PC-9 (cell line): ENCODE measurements around the gene SH3PXD2A. TPM values are rescaled to one million over a fixed set of nuclear protein-coding genes. Genes with fewer than 3 reads are reported as not detected.

ENCODE experiments used
- BruUV-seq: library from RNA; stranded (reverse); fragments of 400-500 nt; replicated peaks from 2 replicates; lab custom pipeline; 2021; lab: Mats Ljungman, UMichigan
- CTCF ChIA-PET: fragments of 300-600 bp; sonication (Branson Sonifier 250); formaldehyde crosslinking; loops from one replicate; lab custom pipeline; 2022; ENCODE audit warnings: antibody characterized with exemption; lab: Charles Lee
- POLR2A ChIA-PET: fragments of 300-600 bp; sonication (Branson Sonifier 250); formaldehyde crosslinking; loops from one replicate; lab custom pipeline; 2022; ENCODE audit warnings: antibody characterized with exemption; ENCODE audit not compliant: unreplicated experiment; lab: Charles Lee
- DNase-seq, 2 experiments: peaks; one replicate each; pipeline versions ENCODE4 v3.0.0 to v3.0.0-alpha.2; 2015 to 2022; ENCODE audit warnings: mixed read lengths in 1 of 2
- H2AFZ ChIP-seq: fragments of 200-600 bp; sonication (generic); 2 replicates; pipeline ENCODE4 v1.8.1; 2017; ENCODE audit warnings: antibody characterized with exemption
- H3F3A ChIP-seq: fragments of 200-600 bp; sonication (generic); 2 replicates; pipeline ENCODE4 v1.8.1; 2017; ENCODE audit warnings: antibody characterized with exemption, mild to moderate bottlenecking, low read depth; ENCODE audit not compliant: insufficient read depth
- H3K27ac ChIP-seq: fragments of 200-600 bp; sonication (generic); 2 replicates; pipeline ENCODE4 v1.6.1; 2016; ENCODE audit warnings: mixed run types
- H3K27me3 ChIP-seq: fragments of 200-600 bp; sonication (generic); 2 replicates; pipeline ENCODE4 v1.6.1; 2016; ENCODE audit warnings: low read depth, mixed run types; ENCODE audit not compliant: insufficient read depth
- H3K36me3 ChIP-seq: fragments of 200-600 bp; sonication (generic); 2 replicates; pipeline ENCODE4 v1.6.1; 2016; ENCODE audit warnings: low read depth, mixed run types
- H3K4me1 ChIP-seq: fragments of 200-600 bp; sonication (generic); replicated peaks from 2 replicates; pipeline ENCODE4 v1.6.1; 2016; ENCODE audit warnings: mixed run types; ENCODE audit not compliant: insufficient read depth
- H3K4me2 ChIP-seq: fragments of 200-600 bp; sonication (generic); 2 replicates; pipeline ENCODE4 v1.6.1; 2017; ENCODE audit warnings: mixed run types
- H3K4me3 ChIP-seq: fragments of 200-600 bp; sonication (generic); 2 replicates; pipeline ENCODE4 v1.6.1; 2016; ENCODE audit warnings: mixed run types
- H3K79me2 ChIP-seq: fragments of 200-600 bp; sonication (generic); 2 replicates; pipeline ENCODE4 v1.6.1; 2017; ENCODE audit warnings: low read depth, mixed run types
- H3K9me2 ChIP-seq: fragments of 200-600 bp; sonication (generic); 2 replicates; pipeline ENCODE4 v1.8.1; 2017; ENCODE audit warnings: mild to moderate bottlenecking; ENCODE audit not compliant: insufficient read depth
- H3K9me3 ChIP-seq: fragments of 200-600 bp; sonication (generic); 2 replicates; pipeline ENCODE4 v1.8.1; 2016; ENCODE audit warnings: low read depth; ENCODE audit not compliant: insufficient read depth
- H4K20me1 ChIP-seq: fragments of 200-600 bp; sonication (generic); 2 replicates; pipeline ENCODE4 v1.8.1; 2017; ENCODE audit not compliant: insufficient read depth
- CTCF ChIP-seq: fragments of 200-600 bp; sonication (generic); conservative IDR thresholded peaks from 2 replicates; pipeline ENCODE4 v1.6.1; 2017; ENCODE audit warnings: mixed run types, antibody characterized with exemption, mild to moderate bottlenecking, moderate library complexity
- EZH2 ChIP-seq: fragments of 200-600 bp; sonication (generic); IDR thresholded peaks from 2 replicates; pipeline ENCODE4 v1.8.0; 2017; ENCODE audit warnings: antibody characterized with exemption, low read depth
- intact Hi-C: fragments of 100-400 bp; cut with micrococcal nuclease; formaldehyde crosslinking; loops from one replicate; pipeline ENCODE4 v1.10.0; 2022; ENCODE audit not compliant: unreplicated experiment
- total RNA-seq: library from RNA; stranded (reverse); gene quantifications from 2 replicates; pipeline ENCODE4 v1.2.3, GENCODE V29; 2021

The SH3PXD2A gene
- total RNA-seq, 1 experiment from 2014 or later = 12.5 TPM

GRCh38 chr10:103551619-103552602, 303.5 kb downstream of the SH3PXD2A start:
- POLR2A ChIA-PET = no interaction called here
- TF ChIP-seq CTCF = no peak
- TF ChIP-seq EZH2 = no peak
- Histone ChIP-seq H3K4me3 (no peak overlapping the region), H3K4me2 (no peak overlapping the region), H3K9me2 (no peaks in the 10 kb centered on the region), H2AFZ (no peak overlapping the region), H3K27ac (no peak overlapping the region), H3K9me3 (no peaks in the 10 kb centered on the region), H3K79me2 (no peaks in the 10 kb centered on the region), H3K27me3 (no peaks in the 10 kb centered on the region), H4K20me1 (no peaks in the 10 kb centered on the region), H3K36me3 (no peaks in the 10 kb centered on the region), H3F3A (no peaks in the 10 kb centered on the region), H3K4me1 (0 out of 2 replicates have a peak, but pooled peaks cover 11% of the 10 kb centered on the region)
- CTCF ChIA-PET = no interaction called here
- no TSS peak for BruUV-seq
- DNase-seq = no peak
- intact Hi-C loops = no loop called here

GRCh38 chr10:103550229-103550628, 305.1 kb downstream of the SH3PXD2A start:
- H3K79me2 ChIP-seq = no peaks in the 10 kb centered on the region
- H3K27ac ChIP-seq = no peak overlapping the region
- H3K4me2 ChIP-seq = no peak overlapping the region
- no TSS peak for BruUV-seq
- DNase-seq = no peak
- no peaks in the 10 kb centered on the region for H3K36me3 ChIP-seq
- peaks cover 17% of the 10 kb centered on the region for H3K4me1 ChIP-seq
- TF ChIP-seq EZH2 = no peak
- TF ChIP-seq CTCF = no peak
- no peaks in the 10 kb centered on the region for H3K27me3 ChIP-seq
- ChIA-PET POLR2A (no interaction called here), CTCF (interaction anchor here (0.5 kb wide), 1 partner anchor 48 kb away, joined by 4 read pairs; no protein-coding TSS in a partner anchor)
- H3K9me3 ChIP-seq = no peaks in the 10 kb centered on the region
- H3F3A ChIP-seq = no peaks in the 10 kb centered on the region
- H3K4me3 ChIP-seq = no peak overlapping the region
- no peaks in the 10 kb centered on the region for H4K20me1 ChIP-seq
- H3K9me2 ChIP-seq = no peaks in the 10 kb centered on the region
- intact Hi-C loops = no loop called here
- H2AFZ ChIP-seq = no peak overlapping the region

GRCh38 chr10:103549349-103549685, 306.1 kb downstream of the SH3PXD2A start:
- H3K9me2 ChIP-seq = no peaks in the 10 kb centered on the region
- no peaks in the 10 kb centered on the region for H4K20me1 ChIP-seq
- ChIA-PET POLR2A (no interaction called here), CTCF (no interaction called here)
- H3F3A ChIP-seq = no peaks in the 10 kb centered on the region
- intact Hi-C loops = loop anchor here (10.0 kb wide), 1 partner anchor 55 kb away; the partner anchor contains the start of gene NEURL1
- H3K9me3 ChIP-seq = no peaks in the 10 kb centered on the region
- no peak overlapping the region for H2AFZ ChIP-seq
- BruUV-seq = no TSS peak
- no peaks in the 10 kb centered on the region for H3K79me2 ChIP-seq
- peaks cover 21% of the 10 kb centered on the region for H3K4me1 ChIP-seq
- H3K27me3 ChIP-seq = no peaks in the 10 kb centered on the region
- 0 out of 2 replicates have a peak overlapping the region, but pooled peaks have one; percentile 6 for H3K4me2 ChIP-seq
- DNase-seq = no peak
- TF ChIP-seq EZH2 (no peak), CTCF (no peak)
- H3K27ac ChIP-seq = no peak overlapping the region
- H3K36me3 ChIP-seq = no peaks in the 10 kb centered on the region
- no peak overlapping the region for H3K4me3 ChIP-seq
